GM19438 (cell line): Measurements from ENCODE around the gene SEMA4B.
"Not testable (repeated sequence)": the region's sequence is repeated elsewhere in the genome, so short reads cannot be mapped to it uniquely, and the experiment has no call there.

Experiments used
- ATAC-seq: cut with Tn5 transposase; IDR thresholded peaks from one replicate; pipeline ENCODE4 v1.9.1; 2021; ENCODE audit warnings: low read depth; ENCODE audit not compliant: unreplicated experiment

SEMA4B gene

GRCh38 chr15:90178468-90179435, 22.4 kb upstream of the SEMA4B start:
- ATAC-seq, result no peak

GRCh38 chr15:90181776-90182175, 19.4 kb upstream of the SEMA4B start:
- ATAC-seq, result no peak

- ATAC-seq, result peak; percentile 46
Measured at GRCh38 chr15:90184119-90184785, 16.9 kb upstream of the SEMA4B start.

- peak; percentile 74 for ATAC-seq
Measured at GRCh38 chr15:90184786-90185704, 16.1 kb upstream of the SEMA4B start.

GRCh38 chr15:90187257-90187868, 13.8 kb upstream of the SEMA4B start:
- no peak for ATAC-seq

GRCh38 chr15:90188065-90188464, 13.1 kb upstream of the SEMA4B start:
- ATAC-seq, result not testable (repeated sequence)

GRCh38 chr15:90188914-90189748, 12.0 kb upstream of the SEMA4B start:
- no peak for ATAC-seq

- ATAC-seq, result no peak
Measured at GRCh38 chr15:90189781-90190467, 11.2 kb upstream of the SEMA4B start.

GRCh38 chr15:90190606-90191343, 10.4 kb upstream of the SEMA4B start:
- ATAC-seq, result peak; percentile 62

- peak; percentile 31 for ATAC-seq
Measured at GRCh38 chr15:90191344-90191687, 9.8 kb upstream of the SEMA4B start.

GRCh38 chr15:90191794-90192509, 9.2 kb upstream of the SEMA4B start:
- peak; percentile 54 for ATAC-seq

- no peak for ATAC-seq
Measured at GRCh38 chr15:90192961-90193786, 8.0 kb upstream of the SEMA4B start.

GRCh38 chr15:90194655-90195054, 6.5 kb upstream of the SEMA4B start:
- ATAC-seq, result no peak

- ATAC-seq, result peak; percentile 24
Measured at GRCh38 chr15:90200534-90201129, 498 bp upstream of the SEMA4B start.

- ATAC-seq, result no peak
Measured at GRCh38 chr15:90201944-90202375, 830 bp downstream of the SEMA4B start.

- no peak for ATAC-seq
Measured at GRCh38 chr15:90202929-90203328, 1.8 kb downstream of the SEMA4B start.
